Effector memory CD4-positive, alpha-beta T cell (primary cell): ENCODE data around the gene PRKCSH.
A peak's percentile ranks its signal among the peaks of the same experiment; 100 is the strongest.
"Not testable (repeated sequence)": the region's sequence is repeated elsewhere in the genome, so short reads cannot be mapped to it uniquely, and the experiment has no call there.

Experiments used
- DNase-seq, 3 donors: peaks; one replicate each; pipeline ENCODE4 v3.0.0-alpha.2; 2020
- H3K27ac ChIP-seq: 2 replicates; pipeline ENCODE4 v1.7.0; 2013; ENCODE audit warnings: mild to moderate bottlenecking, low read length, moderate library complexity; ENCODE audit not compliant: insufficient read depth, poor library complexity, severe bottlenecking
- H3K27me3 ChIP-seq: replicated peaks from 2 replicates; pipeline ENCODE4 v1.7.0; 2013; ENCODE audit warnings: mild to moderate bottlenecking, low read length; ENCODE audit not compliant: insufficient read depth, control insufficient read depth, poor library complexity, severe bottlenecking
- H3K36me3 ChIP-seq: 2 replicates; pipeline ENCODE4 v1.7.0; 2013; ENCODE audit warnings: mild to moderate bottlenecking, low read length, moderate library complexity; ENCODE audit not compliant: control insufficient read depth, insufficient read depth
- H3K4me1 ChIP-seq: 2 replicates; pipeline ENCODE4 v1.7.0; 2013; ENCODE audit warnings: low read length, mild to moderate bottlenecking; ENCODE audit not compliant: control insufficient read depth, insufficient read depth, poor library complexity, severe bottlenecking
- H3K4me3 ChIP-seq: 2 replicates; pipeline ENCODE4 v1.7.0; 2013; ENCODE audit warnings: low read length, low read depth, mild to moderate bottlenecking; ENCODE audit not compliant: insufficient read depth, poor library complexity, severe bottlenecking
- H3K9me3 ChIP-seq: 2 replicates; pipeline ENCODE4 v1.7.0; 2013; ENCODE audit warnings: mild to moderate bottlenecking, low read length, moderate library complexity; ENCODE audit not compliant: control insufficient read depth

The PRKCSH gene

GRCh38 chr19:11420429-11421370 is 14.7 kb upstream of the PRKCSH start:
- DNase-seq, result no peak
- no peak overlapping the region for H3K27ac ChIP-seq
- peaks cover 46% of the 10 kb centered on the region for H3K4me1 ChIP-seq
- H3K36me3 ChIP-seq, result no peaks in the 10 kb centered on the region
- peak overlapping the region; percentile 54 for H3K4me3 ChIP-seq
- H3K27me3 ChIP-seq, result peaks cover 58% of the 10 kb centered on the region
- no peaks in the 10 kb centered on the region for H3K9me3 ChIP-seq

DNA sequence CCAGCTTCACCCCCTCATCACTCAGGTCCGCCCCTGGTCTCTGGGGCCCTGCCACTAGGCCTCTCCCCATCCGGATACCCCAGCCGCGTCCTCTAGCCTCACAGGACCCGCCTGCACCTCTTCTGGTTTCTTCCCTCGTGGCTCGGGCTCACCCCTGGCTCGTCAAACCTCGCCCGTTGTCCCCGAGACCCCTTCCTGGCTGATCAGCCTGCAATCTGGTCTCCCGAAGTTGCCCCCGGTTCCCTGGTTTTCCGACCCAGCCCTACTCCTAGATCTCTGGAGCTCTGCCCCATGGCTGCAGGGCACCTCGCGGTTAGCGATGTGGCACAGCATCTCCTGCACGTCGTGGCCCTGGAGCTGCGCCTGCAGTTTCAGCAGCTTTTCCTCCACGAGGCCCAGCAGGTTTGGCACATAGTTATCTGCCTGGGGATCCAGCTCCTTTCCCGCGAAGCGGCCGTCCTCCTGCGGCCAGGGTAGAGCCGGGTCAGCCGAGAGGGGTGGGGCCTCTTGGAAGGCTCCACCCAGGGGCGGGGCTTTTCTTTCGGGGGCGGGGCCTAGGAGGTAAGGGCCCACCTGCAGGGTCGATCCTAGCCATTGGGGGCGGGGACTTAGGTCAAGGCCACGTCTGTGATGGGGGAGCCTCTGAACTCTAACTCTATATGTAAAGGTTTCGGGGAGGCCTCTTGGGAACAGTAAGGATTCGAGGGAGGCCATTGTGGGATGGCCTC is 13.9 kb upstream of the PRKCSH start:
- peak in 1 of 3 donors; percentile 17 for DNase-seq
- no peak overlapping the region for H3K27ac ChIP-seq
- peaks cover 46% of the 10 kb centered on the region for H3K4me1 ChIP-seq
- peak overlapping the region; percentile 54 for H3K4me3 ChIP-seq
- peaks cover 58% of the 10 kb centered on the region for H3K27me3 ChIP-seq
- H3K9me3 ChIP-seq, result no peaks in the 10 kb centered on the region
- H3K36me3 ChIP-seq, result no peaks in the 10 kb centered on the region

DNA sequence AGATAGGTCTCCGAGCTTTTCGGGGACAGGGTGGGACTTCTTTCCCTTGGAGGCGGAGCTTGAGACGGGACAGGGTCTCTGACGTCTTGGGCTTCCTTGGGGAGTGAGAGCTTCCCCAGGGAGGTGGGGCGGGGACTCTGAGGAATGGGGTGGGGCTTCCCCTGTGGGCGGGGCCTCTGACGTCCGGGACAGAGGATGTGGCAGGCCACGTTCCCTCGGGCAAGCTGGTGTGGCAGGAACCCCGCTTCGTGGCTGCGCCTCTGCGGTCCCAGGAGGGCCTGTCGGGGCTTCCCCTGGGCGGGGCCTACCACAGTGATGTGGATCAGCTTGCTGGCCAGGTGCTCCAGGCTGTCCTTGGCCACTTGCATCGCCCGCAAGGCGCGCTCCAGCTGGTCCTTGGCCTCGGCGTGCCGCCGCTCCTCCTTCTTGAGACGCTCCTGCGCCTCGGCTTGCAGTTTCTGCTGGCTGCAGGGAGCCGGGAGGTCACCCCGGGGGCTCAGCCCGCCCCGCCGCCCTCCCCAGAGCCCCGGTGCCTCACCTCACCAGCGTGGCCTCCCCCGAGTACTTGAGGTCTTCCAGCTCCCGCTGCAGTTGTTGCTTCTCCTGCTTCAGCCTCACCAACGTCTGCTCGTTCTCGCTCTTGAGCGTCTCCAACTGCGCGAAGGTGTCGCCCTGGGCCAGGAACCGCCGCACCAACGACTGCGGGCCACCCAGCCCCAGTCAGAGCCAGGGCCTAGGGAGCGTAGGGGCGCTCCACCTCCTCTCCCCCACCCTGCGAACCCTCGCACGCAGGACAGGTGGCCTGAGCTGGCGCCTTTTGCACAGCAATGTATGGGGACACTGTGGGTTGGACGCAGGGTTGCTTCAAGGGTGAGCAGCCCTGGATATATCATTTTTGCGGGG is 13.0 kb upstream of the PRKCSH start:
- Histone ChIP-seq H3K4me3 (peak overlapping the region; percentile 54), H3K27me3 (peaks cover 58% of the 10 kb centered on the region)
- DNase-seq, result peak; percentile 36 to 61 (median 57)

DNA sequence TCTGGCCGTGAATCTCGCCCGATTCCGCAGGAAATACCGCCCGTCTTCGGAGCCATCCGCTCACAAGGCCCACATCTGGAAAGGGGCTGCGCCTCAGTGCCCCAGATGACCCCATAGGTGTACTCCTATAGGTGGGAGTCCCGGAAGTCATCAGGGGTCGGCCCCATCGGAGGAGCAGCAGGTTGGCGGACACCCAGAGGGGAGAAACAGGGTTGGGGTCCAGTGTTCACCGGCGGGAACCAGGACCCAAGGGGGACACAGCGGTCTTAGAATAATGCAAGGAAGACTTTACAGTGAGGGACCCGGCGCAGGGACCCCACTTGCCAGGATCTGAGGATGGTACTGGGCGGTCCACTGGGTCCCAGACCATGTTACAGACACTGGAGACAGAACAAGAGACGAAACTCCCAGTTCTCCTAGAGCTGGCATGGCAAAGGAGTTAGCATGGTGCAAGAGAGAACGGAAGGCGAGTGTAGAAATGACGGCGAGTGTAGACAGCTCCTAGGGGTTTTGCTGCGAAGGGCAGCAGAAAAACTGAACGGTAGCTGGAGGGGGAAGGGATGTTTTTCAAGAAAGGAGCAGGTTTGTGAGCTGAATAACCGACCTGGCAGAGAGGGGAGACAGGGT is 12.2 kb upstream of the PRKCSH start:
- no peaks in the 10 kb centered on the region for H3K9me3 ChIP-seq
- H3K36me3 ChIP-seq, result no peaks in the 10 kb centered on the region
- peaks cover 52% of the 10 kb centered on the region for H3K27me3 ChIP-seq
- H3K4me3 ChIP-seq, result no peak overlapping the region
- DNase-seq, result no peak
- H3K27ac ChIP-seq, result no peak overlapping the region
- peaks cover 45% of the 10 kb centered on the region for H3K4me1 ChIP-seq

More for the DNA sequence above, 13.0 kb upstream of the PRKCSH start:
- Histone ChIP-seq H3K4me1 (peaks cover 46% of the 10 kb centered on the region), H3K27ac (no peak overlapping the region), H3K36me3 (no peaks in the 10 kb centered on the region), H3K9me3 (no peaks in the 10 kb centered on the region)

GRCh38 chr19:11423791-11424181 is 11.6 kb upstream of the PRKCSH start:
- no peak overlapping the region for H3K27ac ChIP-seq
- peaks cover 40% of the 10 kb centered on the region for H3K4me1 ChIP-seq
- no peaks in the 10 kb centered on the region for H3K9me3 ChIP-seq
- no peak for DNase-seq
- no peak overlapping the region for H3K4me3 ChIP-seq
- H3K36me3 ChIP-seq, result no peaks in the 10 kb centered on the region
- H3K27me3 ChIP-seq, result peaks cover 47% of the 10 kb centered on the region

- H3K4me3 ChIP-seq, result no peak overlapping the region
- no peak overlapping the region for H3K27ac ChIP-seq
- H3K9me3 ChIP-seq, result no peaks in the 10 kb centered on the region
- no peaks in the 10 kb centered on the region for H3K36me3 ChIP-seq
- DNase-seq, result no peak
- peaks cover 31% of the 10 kb centered on the region for H3K27me3 ChIP-seq
- peaks cover 30% of the 10 kb centered on the region for H3K4me1 ChIP-seq
Measured at GRCh38 chr19:11425719-11426457, 9.5 kb upstream of the PRKCSH start.

DNA sequence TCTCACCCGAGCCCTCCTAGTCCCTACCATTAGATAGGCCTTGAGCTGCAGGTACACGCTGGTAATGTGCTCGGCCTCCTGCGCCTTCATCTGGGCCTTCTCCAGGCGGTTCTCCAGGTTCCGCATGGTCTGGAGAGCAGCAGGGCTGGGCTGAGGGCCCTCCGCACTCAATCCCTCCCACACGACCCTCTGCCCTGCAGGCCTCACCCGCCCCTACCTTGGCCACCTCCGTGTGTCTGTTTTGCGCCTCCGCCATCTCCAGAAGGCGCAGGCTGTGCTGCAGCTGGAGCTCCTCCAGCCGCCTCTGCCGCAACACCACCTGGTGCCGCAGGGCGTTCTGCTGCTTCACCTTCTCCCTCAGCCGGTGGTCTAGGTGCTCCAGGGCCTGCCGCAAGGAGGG is 8.8 kb upstream of the PRKCSH start:
- no peaks in the 10 kb centered on the region for H3K9me3 ChIP-seq
- peaks cover 25% of the 10 kb centered on the region for H3K27me3 ChIP-seq
- H3K4me3 ChIP-seq, result no peak overlapping the region
- no peak for DNase-seq
- no peak overlapping the region for H3K27ac ChIP-seq
- peaks cover 23% of the 10 kb centered on the region for H3K4me1 ChIP-seq
- H3K36me3 ChIP-seq, result no peaks in the 10 kb centered on the region

DNA sequence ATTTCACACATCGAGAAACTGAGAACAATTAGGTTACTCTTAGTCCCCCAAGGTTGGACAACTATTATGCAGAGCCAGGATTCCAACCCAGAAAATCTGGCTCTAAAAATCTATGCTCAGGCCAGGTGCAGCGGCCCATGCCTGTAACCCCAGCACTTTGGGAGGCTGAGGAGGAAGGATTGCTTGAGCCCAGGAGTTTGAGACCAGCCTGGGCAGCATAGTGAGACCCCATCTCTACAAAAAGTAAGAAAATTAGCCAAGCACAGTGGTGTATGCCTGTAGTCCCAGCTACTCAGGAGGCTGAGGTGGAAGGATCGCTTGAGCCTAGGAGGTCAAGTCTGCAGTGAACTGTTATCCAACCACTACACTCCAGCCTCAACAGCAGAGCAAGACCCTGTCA is 1.9 kb upstream of the PRKCSH start:
- Histone ChIP-seq H3K36me3 (peaks cover 10% of the 10 kb centered on the region), H3K4me1 (peaks cover 14% of the 10 kb centered on the region)
- not testable (repeated sequence) for H3K27me3 ChIP-seq, DNase-seq, H3K9me3 ChIP-seq, H3K4me3 ChIP-seq, H3K27ac ChIP-seq

GRCh38 chr19:11434703-11435056 is 755 bp upstream of the PRKCSH start:
- H3K4me1 ChIP-seq, result peaks cover 14% of the 10 kb centered on the region
- peak overlapping the region; percentile 93 for H3K4me3 ChIP-seq
- H3K27ac ChIP-seq, result peak overlapping the region; percentile 75
- DNase-seq, result no peak
- H3K36me3 ChIP-seq, result peaks cover 16% of the 10 kb centered on the region
- no peaks in the 10 kb centered on the region for H3K9me3 ChIP-seq
- no peaks in the 10 kb centered on the region for H3K27me3 ChIP-seq
